SK-N-SH (cell line): ENCODE measurements around the gene SP110. TPM values are rescaled to one million over a fixed set of nuclear protein-coding genes. Genes with fewer than 3 reads are reported as not detected.

ENCODE experiments used
- CTCF ChIA-PET: fragments of 300-600, 350-600 bp; formaldehyde crosslinking; extraction: SDS; loops from one replicate; lab custom pipeline; 2021; lab: Yijun Ruan, JAX
- POLR2A ChIA-PET: fragments of 350-600 bp; sonication (Branson Sonifier 250); formaldehyde crosslinking; extraction: SDS; loops from one replicate; lab custom pipeline; 2020; ENCODE audit warnings: antibody characterized with exemption, inconsistent platforms; lab: Yijun Ruan, JAX
- DNase-seq: peaks from one replicate; pipeline ENCODE4 v3.0.0; 2012
- H2AFZ ChIP-seq: fragments of 200-600 bp; sonication (generic); 2 replicates; pipeline ENCODE4 v1.8.1; 2016; ENCODE audit warnings: antibody characterized with exemption, mild to moderate bottlenecking, low read depth
- H3F3A ChIP-seq: fragments of 200-600 bp; sonication (generic); replicated peaks from 2 replicates; pipeline ENCODE3; 2016; ENCODE audit warnings: antibody characterized with exemption, mild to moderate bottlenecking; ENCODE audit not compliant: insufficient read depth
- H3K27ac ChIP-seq, 2 experiments: fragments of 200-500 bp in 1 of 2; fragments of 200-600 bp in 1 of 2; sonication (Bioruptor generic) in 1 of 2; sonication (generic), shearing (Covaris generic) in 1 of 2; 2 replicates each; pipeline versions ENCODE4 v1.5.1 to v1.6.1; 2014 to 2016; ENCODE audit warnings: low read depth in 2 of 2, inconsistent platforms in 1 of 2, low read length in 1 of 2, mild to moderate bottlenecking in 1 of 2, mixed read lengths in 1 of 2
- H3K27me3 ChIP-seq: fragments of 200-600 bp; sonication (generic), shearing (Covaris generic); 2 replicates; pipeline ENCODE4 v1.6.1; 2016; ENCODE audit warnings: mixed run types; ENCODE audit not compliant: insufficient read depth
- H3K36me3 ChIP-seq, 2 experiments: fragments of 200-500 bp in 1 of 2; fragments of 200-600 bp in 1 of 2; sonication (Bioruptor generic) in 1 of 2; sonication (generic) in 1 of 2; replicated peaks in 1 of 2; 2 replicates each; pipeline versions ENCODE3 to v1.5.1; 2014 to 2016; ENCODE audit warnings: low read length in 1 of 2, mild to moderate bottlenecking in 1 of 2; ENCODE audit not compliant: insufficient read depth in 2 of 2, control insufficient read depth in 1 of 2
- H3K4me1 ChIP-seq, 2 experiments: fragments of 200-500 bp in 1 of 2; fragments of 200-600 bp in 1 of 2; sonication (Bioruptor generic) in 1 of 2; sonication (generic), shearing (Covaris generic) in 1 of 2; 2 replicates each; pipeline versions ENCODE4 v1.5.1 to v1.6.1; 2014 to 2016; ENCODE audit warnings: low read depth in 1 of 2, low read length in 1 of 2, mixed run types in 1 of 2; ENCODE audit not compliant: insufficient read depth in 2 of 2, control insufficient read depth in 1 of 2
- H3K4me2 ChIP-seq: fragments of 200-600 bp; sonication (generic), shearing (Covaris generic); 2 replicates; pipeline ENCODE4 v1.6.1; 2017; ENCODE audit warnings: mixed run types
- H3K4me3 ChIP-seq, 2 experiments: fragments of 200-500 bp in 1 of 2; fragments of 200-600 bp in 1 of 2; sonication (Bioruptor generic) in 1 of 2; sonication (generic), shearing (Covaris generic) in 1 of 2; 2 replicates each; pipeline versions ENCODE4 v1.5.1 to v1.8.1; 2014 to 2016; ENCODE audit warnings: low read depth in 2 of 2, inconsistent platforms in 1 of 2, low read length in 1 of 2, mild to moderate bottlenecking in 1 of 2, mixed read lengths in 1 of 2, moderate library complexity in 1 of 2
- H3K79me2 ChIP-seq: fragments of 200-600 bp; sonication (generic); 2 replicates; pipeline ENCODE4 v1.8.1; 2017; ENCODE audit warnings: mild to moderate bottlenecking; ENCODE audit not compliant: insufficient read depth
- H3K9ac ChIP-seq: fragments of 200-600 bp; sonication (generic); 2 replicates; pipeline ENCODE4 v1.6.1; 2017; ENCODE audit warnings: mixed run types
- H3K9me2 ChIP-seq: fragments of 200-600 bp; sonication (generic); 2 replicates; pipeline ENCODE4 v1.6.1; 2017; ENCODE audit warnings: mixed run types
- H3K9me3 ChIP-seq: fragments of 200-600 bp; sonication (generic); 2 replicates; pipeline ENCODE4 v1.6.1; 2017; ENCODE audit warnings: mixed run types, mild to moderate bottlenecking, moderate library complexity
- H4K20me1 ChIP-seq: fragments of 200-600 bp; sonication (generic); 2 replicates; pipeline ENCODE4 v1.6.1; 2017; ENCODE audit warnings: mild to moderate bottlenecking, mixed run types; ENCODE audit not compliant: insufficient read depth
- ELF1 ChIP-seq: IDR thresholded peaks from 2 replicates; pipeline ENCODE4 v1.4.0; 2012
- EZH2phosphoT487 ChIP-seq: fragments of 200-600 bp; sonication (generic); IDR thresholded peaks from 2 replicates; pipeline ENCODE4 v1.6.1; 2017; ENCODE audit warnings: low read depth, mixed run types, mild to moderate bottlenecking, antibody characterized with exemption, moderate library complexity, borderline replicate concordance
- FOSL2 ChIP-seq: IDR thresholded peaks from 2 replicates; pipeline ENCODE4 v1.4.0; 2012; ENCODE audit warnings: low read depth, mild to moderate bottlenecking, moderate library complexity, borderline replicate concordance
- JUND ChIP-seq: IDR thresholded peaks from 2 replicates; pipeline ENCODE4 v1.4.0; 2012
- MEF2A ChIP-seq: IDR thresholded peaks from 2 replicates; pipeline ENCODE4 v1.4.0; 2012; ENCODE audit warnings: low read depth, borderline replicate concordance
- MXI1 ChIP-seq: IDR thresholded peaks from 2 replicates; pipeline ENCODE4 v1.6.1; 2012; ENCODE audit warnings: mild to moderate bottlenecking, low read depth, low read length, improper control_type of control experiment
- NFIC ChIP-seq: IDR thresholded peaks from 2 replicates; pipeline ENCODE4 v1.4.0; 2012; ENCODE audit warnings: borderline replicate concordance
- PBX3 ChIP-seq: IDR thresholded peaks from 2 replicates; pipeline ENCODE4; 2012
- RAD21 ChIP-seq: IDR thresholded peaks from 2 replicates; pipeline ENCODE4 v1.6.1; 2012; ENCODE audit warnings: mild to moderate bottlenecking, low read length
- RFX5 ChIP-seq: IDR thresholded peaks from 2 replicates; pipeline ENCODE4 v1.6.1; 2012; ENCODE audit warnings: mild to moderate bottlenecking, improper control_type of control experiment, low read length
- RXRA ChIP-seq: IDR thresholded peaks from 2 replicates; pipeline ENCODE4 v1.4.0; 2012; ENCODE audit warnings: low read depth, mild to moderate bottlenecking, borderline replicate concordance
- TEAD4 ChIP-seq: IDR thresholded peaks from 2 replicates; pipeline ENCODE4 v1.4.0; 2012; ENCODE audit warnings: mild to moderate bottlenecking, borderline replicate concordance; ENCODE audit not compliant: insufficient read depth
- WGBS: methylation state at CpG from one replicate; pipeline ENCODE4 v1.1.6; 2017; ENCODE audit warnings: low lambda C conversion rate; 5-methylcytosine and 5-hydroxymethylcytosine counted together
- polyA plus RNA-seq, 3 experiments: library from polyadenylated mRNA; depleted of rRNA; stranded (reverse); fragments of >200 nt; gene quantifications; 2 replicates each; pipeline ENCODE4 v1.2.3, GENCODE V29; 2012
- TF ChIP-seq, protein P1 (sequence below): fragments of 150-350 bp; IDR thresholded peaks from 2 replicates; pipeline ENCODE4 v1.6.1; 2016; ENCODE audit warnings: mild to moderate bottlenecking, low read depth, low read length
- TF ChIP-seq, protein P2 (sequence below): IDR thresholded peaks from 2 replicates; pipeline ENCODE4 v1.4.0; 2012; ENCODE audit warnings: low read depth, borderline replicate concordance

The SP110 gene
- polyA plus RNA-seq, 1 of the 3 experiments (the other 2 are of a cell fraction): 10.4 TPM

- no peaks in the 10 kb centered on the region for H3K9me2 ChIP-seq
- H2AFZ ChIP-seq: no peak overlapping the region
- no peak overlapping the region for H3K27ac ChIP-seq
- H3F3A ChIP-seq: no peaks in the 10 kb centered on the region
- TF ChIP-seq ELF1 (no peak), RAD21 (no peak), FOSL2 (no peak), TEAD4 (no peak), RFX5 (no peak), MXI1 (no peak), MEF2A (no peak), NFIC (no peak), PBX3 (no peak), EZH2phosphoT487 (no peak)
- TF ChIP-seq, protein P1, sequence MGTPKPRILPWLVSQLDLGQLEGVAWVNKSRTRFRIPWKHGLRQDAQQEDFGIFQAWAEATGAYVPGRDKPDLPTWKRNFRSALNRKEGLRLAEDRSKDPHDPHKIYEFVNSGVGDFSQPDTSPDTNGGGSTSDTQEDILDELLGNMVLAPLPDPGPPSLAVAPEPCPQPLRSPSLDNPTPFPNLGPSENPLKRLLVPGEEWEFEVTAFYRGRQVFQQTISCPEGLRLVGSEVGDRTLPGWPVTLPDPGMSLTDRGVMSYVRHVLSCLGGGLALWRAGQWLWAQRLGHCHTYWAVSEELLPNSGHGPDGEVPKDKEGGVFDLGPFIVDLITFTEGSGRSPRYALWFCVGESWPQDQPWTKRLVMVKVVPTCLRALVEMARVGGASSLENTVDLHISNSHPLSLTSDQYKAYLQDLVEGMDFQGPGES: no peak
- TF ChIP-seq, protein P2, sequence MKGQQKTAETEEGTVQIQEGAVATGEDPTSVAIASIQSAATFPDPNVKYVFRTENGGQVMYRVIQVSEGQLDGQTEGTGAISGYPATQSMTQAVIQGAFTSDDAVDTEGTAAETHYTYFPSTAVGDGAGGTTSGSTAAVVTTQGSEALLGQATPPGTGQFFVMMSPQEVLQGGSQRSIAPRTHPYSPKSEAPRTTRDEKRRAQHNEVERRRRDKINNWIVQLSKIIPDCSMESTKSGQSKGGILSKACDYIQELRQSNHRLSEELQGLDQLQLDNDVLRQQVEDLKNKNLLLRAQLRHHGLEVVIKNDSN: no peak
- H3K79me2 ChIP-seq: no peaks in the 10 kb centered on the region
- ChIA-PET POLR2A (no interaction called here), CTCF (no interaction called here)
- H3K9ac ChIP-seq: no peak overlapping the region
- no peak for DNase-seq
- H3K36me3 ChIP-seq: no peaks in the 10 kb centered on the region
- H3K4me3 ChIP-seq: no peak overlapping the region
- WGBS: 26% methylated on average over 3 of the region's 3 CpGs
- no peaks in the 10 kb centered on the region for H3K4me1 ChIP-seq
- H3K27me3 ChIP-seq: no peaks in the 10 kb centered on the region; the same call in 1 of the 2 replicates
- H4K20me1 ChIP-seq: no peaks in the 10 kb centered on the region
- H3K4me2 ChIP-seq: no peak overlapping the region
- 0 out of 2 replicates have a peak, but pooled peaks cover 5% of the 10 kb centered on the region for H3K9me3 ChIP-seq
Measured at GRCh38 chr2:230267556-230267955, 47.8 kb upstream of the SP110 start.

GRCh38 chr2:230267059-230267458 lies 47.3 kb upstream of the SP110 start:
- H3K9me2 ChIP-seq: no peaks in the 10 kb centered on the region
- no peak overlapping the region for H3K4me3 ChIP-seq
- H3K27ac ChIP-seq: no peak overlapping the region
- H3K4me1 ChIP-seq: no peaks in the 10 kb centered on the region
- H4K20me1 ChIP-seq: no peaks in the 10 kb centered on the region
- WGBS: 30% methylated on average over 1 of the region's 1 CpG
- H3K9me3 ChIP-seq: 0 out of 2 replicates have a peak, but pooled peaks cover 4% of the 10 kb centered on the region
- H3K27me3 ChIP-seq: no peaks in the 10 kb centered on the region; the same call in 1 of the 2 replicates
- POLR2A ChIA-PET: no interaction called here
- H2AFZ ChIP-seq: no peak overlapping the region
- H3K4me2 ChIP-seq: no peak overlapping the region
- TF ChIP-seq RXRA (no peak), MEF2A (no peak), JUND (no peak), FOSL2 (no peak)
- TF ChIP-seq, all 33 proteins: peak for 0
- H3K79me2 ChIP-seq: no peaks in the 10 kb centered on the region
- no peaks in the 10 kb centered on the region for H3K36me3 ChIP-seq
- H3K9ac ChIP-seq: no peak overlapping the region
- no peaks in the 10 kb centered on the region for H3F3A ChIP-seq
- no peak for DNase-seq
- CTCF ChIA-PET: no interaction called here
